ENCODE results near the gene PTPRA.

Gene PTPRA

GRCh38 chr20:3082955-3083952, 210.0 kb downstream of the PTPRA start:
- no peaks in the 10 kb centered on the region for H3K4me1 ChIP-seq
- no peaks in the 10 kb centered on the region for H3K9me3 ChIP-seq
- H3K4me3 ChIP-seq: no peak overlapping the region
- H3K36me3 ChIP-seq (replicated peaks): no peaks in the 10 kb centered on the region
- no peaks in the 10 kb centered on the region; the same call in 1 of the 2 replicates for H3K27me3 ChIP-seq (ENCODE audit: low read depth)
- no peak for DNase-seq (ENCODE audit: low spot score in 2 of 2)
- in situ Hi-C loops (cut with MboI; ENCODE audit: low sequenced_read_pairs): no loop called here

DNA sequence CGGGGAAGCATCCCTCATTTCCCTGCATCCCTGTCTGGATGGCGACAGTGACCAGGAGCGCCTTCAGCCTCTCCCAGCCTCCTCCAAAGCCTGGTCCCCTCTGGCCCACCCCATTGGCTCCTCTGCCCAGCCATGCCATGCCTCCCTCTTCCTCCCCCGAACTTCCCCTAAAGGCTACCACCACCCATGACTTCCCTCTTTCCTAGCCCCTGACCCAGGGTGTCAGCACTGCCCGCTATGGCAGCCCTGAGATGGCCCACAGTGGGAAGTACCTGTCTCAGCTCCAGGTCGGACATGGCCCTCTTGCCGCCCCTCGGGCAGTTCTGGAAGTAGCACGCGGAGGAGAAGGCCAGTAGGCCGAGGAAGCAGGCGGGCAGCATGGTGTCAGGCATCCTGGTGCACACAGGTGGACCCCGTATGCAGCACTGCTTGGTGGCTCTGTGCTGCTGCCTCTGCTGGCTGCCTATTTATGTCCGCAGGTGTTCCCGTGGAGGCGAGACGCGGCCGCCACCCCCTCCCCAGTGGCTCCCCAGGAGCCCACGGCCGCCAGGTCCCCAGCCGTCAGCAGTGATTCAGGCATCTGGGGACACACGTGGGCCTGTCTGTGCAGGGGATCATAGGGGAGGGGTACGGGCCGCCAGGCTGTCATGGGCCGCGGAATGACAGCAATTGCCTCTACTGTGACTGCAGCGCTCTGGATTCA, 211.2 kb downstream of the PTPRA start, which contains the start of gene AVP:
AVP (minus strand) TSS at position 442 of the 703 bp plus-strand sequence; CDS start at position 392, 50 bp downstream.
- in situ Hi-C loops (cut with MboI; ENCODE audit: low sequenced_read_pairs): no loop called here
- Histone ChIP-seq H3K36me3 (replicated peaks) (no peaks in the 10 kb centered on the region), H3K27me3 (ENCODE audit: low read depth) (no peaks in the 10 kb centered on the region; the same call in 1 of the 2 replicates), H3K4me1 (no peaks in the 10 kb centered on the region), H3K9me3 (no peaks in the 10 kb centered on the region), H3K4me3 (no peak within 1 kb of the TSS)
- DNase-seq (ENCODE audit: low spot score in 2 of 2): no peak

- H3K27me3 ChIP-seq (ENCODE audit: low read depth): no peaks in the 10 kb centered on the region; the same call in 1 of the 2 replicates
- in situ Hi-C loops (cut with MboI; ENCODE audit: low sequenced_read_pairs): no loop called here
- no peak for DNase-seq (ENCODE audit: low spot score in 2 of 2)
- no peaks in the 10 kb centered on the region for H3K36me3 ChIP-seq (replicated peaks)
- no peaks in the 10 kb centered on the region for H3K4me1 ChIP-seq
- H3K4me3 ChIP-seq: no peak overlapping the region
- no peaks in the 10 kb centered on the region for H3K9me3 ChIP-seq
Observed at GRCh38 chr20:3084986-3085360, 211.7 kb downstream of the PTPRA start.

GRCh38 chr20:3085571-3086072, 212.3 kb downstream of the PTPRA start:
- Histone ChIP-seq H3K4me3 (no peak overlapping the region), H3K36me3 (replicated peaks) (no peaks in the 10 kb centered on the region), H3K9me3 (no peaks in the 10 kb centered on the region), H3K27me3 (ENCODE audit: low read depth) (no peaks in the 10 kb centered on the region; the same call in 1 of the 2 replicates), H3K4me1 (no peaks in the 10 kb centered on the region)
- in situ Hi-C loops (cut with MboI; ENCODE audit: low sequenced_read_pairs): no loop called here
- DNase-seq (ENCODE audit: low spot score in 2 of 2): no peak

GRCh38 chr20:3088031-3088430, 214.8 kb downstream of the PTPRA start:
- H3K4me1 ChIP-seq: no peaks in the 10 kb centered on the region
- no peak for DNase-seq (ENCODE audit: low spot score in 2 of 2)
- in situ Hi-C loops (cut with MboI; ENCODE audit: low sequenced_read_pairs): no loop called here
- H3K9me3 ChIP-seq: no peaks in the 10 kb centered on the region
- H3K36me3 ChIP-seq (replicated peaks): no peaks in the 10 kb centered on the region
- H3K27me3 ChIP-seq (ENCODE audit: low read depth): no peaks in the 10 kb centered on the region; the same call in 1 of the 2 replicates
- H3K4me3 ChIP-seq: no peak overlapping the region
